GM12878 (cell line): ENCODE data around the gene PLEKHG1. TPM values are rescaled to one million over a fixed set of nuclear protein-coding genes. Genes with fewer than 3 reads are reported as not detected.
A peak's percentile ranks its signal among the peaks of the same experiment; 100 is the strongest.

Source experiments
- ATAC-seq: fragments of 200-7000 bp; cut with Tn5 transposase; 3 replicates; pipeline ENCODE4 v1.9.1; 2020; ENCODE audit warnings: mild to moderate bottlenecking, moderate library complexity
- BruUV-seq: library from RNA; stranded (reverse); fragments of 400-500 nt; replicated peaks from 2 replicates; lab custom pipeline; 2021; lab: Mats Ljungman, UMichigan
- CTCF ChIA-PET: fragments of 300-600 bp; sonication (Branson Sonifier 250); formaldehyde crosslinking; extraction: SDS; loops from one replicate; lab custom pipeline; 2021; ENCODE audit warnings: inconsistent platforms; lab: Yijun Ruan, JAX
- POLR2A ChIA-PET: fragments of 350-600 bp; formaldehyde crosslinking; extraction: SDS; loops from one replicate; lab custom pipeline; 2021; ENCODE audit warnings: inconsistent platforms; lab: Charles Lee
- RAD21 ChIA-PET: fragments of 300-600 bp; sonication (Branson Sonifier 250); formaldehyde crosslinking; loops from one replicate; lab custom pipeline; 2023; ENCODE audit warnings: antibody characterized with exemption; ENCODE audit not compliant: unreplicated experiment; lab: Charles Lee
- SMC1A ChIA-PET: fragments of 300-600 bp; sonication (Branson Sonifier 250); formaldehyde crosslinking; loops from one replicate; lab custom pipeline; 2023; ENCODE audit not compliant: unreplicated experiment, uncharacterized antibody; lab: Charles Lee
- DNase-seq: peaks from one replicate; pipeline ENCODE4 v3.0.0-alpha.2; 2011; ENCODE audit warnings: low read depth, low spot score
- FAIRE-seq: peaks from 3 replicates; lab custom pipeline; 2011; peaks lifted over from hg19 to GRCh38; lab: Jason Lieb, UNC
- H2AFZ ChIP-seq: 2 replicates; pipeline ENCODE4 v1.6.0; 2011; ENCODE audit warnings: low read depth, low read length, control low read depth; ENCODE audit not compliant: control insufficient read depth
- H3K27ac ChIP-seq: 2 replicates; pipeline ENCODE4 v1.5.1; 2011; ENCODE audit warnings: control low read depth; ENCODE audit not compliant: control insufficient read depth, insufficient read depth
- H3K27me3 ChIP-seq, 2 experiments: replicated peaks in 1 of 2; 2 replicates each; pipeline versions ENCODE4 v1.6.0 to v1.6.1; 2011; ENCODE audit warnings: low read length in 1 of 2; ENCODE audit not compliant: control insufficient read depth in 2 of 2, insufficient read depth in 2 of 2
- H3K36me3 ChIP-seq, 2 experiments: 2 replicates each; pipeline ENCODE4 v1.5.1; 2011; ENCODE audit warnings: low read length in 1 of 2; ENCODE audit not compliant: control insufficient read depth in 2 of 2, insufficient read depth in 2 of 2
- H3K4me1 ChIP-seq: 2 replicates; pipeline ENCODE4 v1.6.1; 2011; ENCODE audit warnings: mild to moderate bottlenecking, low read length, moderate library complexity, mixed read lengths; ENCODE audit not compliant: control insufficient read depth, insufficient read depth
- H3K4me2 ChIP-seq: 2 replicates; pipeline ENCODE4 v1.6.0; 2011; ENCODE audit warnings: control low read depth; ENCODE audit not compliant: control insufficient read depth, insufficient read depth
- H3K4me3 ChIP-seq: fragments of 200-600 bp; sonication (generic); 2 replicates; pipeline ENCODE4 v1.5.1; 2016
- H3K79me2 ChIP-seq: 2 replicates; pipeline ENCODE4 v1.6.0; 2011; ENCODE audit warnings: low read length; ENCODE audit not compliant: control insufficient read depth, insufficient read depth
- H3K9ac ChIP-seq: 2 replicates; pipeline ENCODE4 v1.8.0; 2011; ENCODE audit warnings: low read length, control low read depth, mixed read lengths; ENCODE audit not compliant: control insufficient read depth, insufficient read depth
- H3K9me3 ChIP-seq: replicated peaks from 3 replicates; pipeline ENCODE4 v1.5.1; 2011; ENCODE audit warnings: mild to moderate bottlenecking, low read length; ENCODE audit not compliant: control insufficient read depth, insufficient read depth
- H4K20me1 ChIP-seq: 2 replicates; pipeline ENCODE4 v1.6.0; 2011; ENCODE audit not compliant: control insufficient read depth, insufficient read depth
- ATF7 ChIP-seq: fragments of 450-650 bp; IDR thresholded peaks from 2 replicates; pipeline ENCODE4 v1.6.1; 2016; ENCODE audit warnings: low read depth, mild to moderate bottlenecking
- BACH1 ChIP-seq: fragments of 450-650 bp; IDR thresholded peaks from 2 replicates; pipeline ENCODE4 v1.6.1; 2017; ENCODE audit warnings: mild to moderate bottlenecking, borderline replicate concordance
- BCL3 ChIP-seq: IDR thresholded peaks from 2 replicates; pipeline ENCODE4 v1.6.1; 2011; ENCODE audit warnings: borderline replicate concordance, low read depth, mild to moderate bottlenecking, moderate library complexity, low read length; ENCODE audit not compliant: insufficient read depth, poor library complexity, severe bottlenecking
- BRCA1 ChIP-seq: IDR thresholded peaks from 2 replicates; pipeline ENCODE4 v1.6.1; 2011; ENCODE audit warnings: low read depth, low read length, improper control_type of control experiment
- E2F8 ChIP-seq: fragments of 450-650 bp; IDR thresholded peaks from 2 replicates; pipeline ENCODE4 v1.6.1; 2018; ENCODE audit warnings: mild to moderate bottlenecking, low read depth, moderate library complexity; ENCODE audit not compliant: partially characterized antibody
- GATAD2B ChIP-seq: fragments of 450-650 bp; conservative IDR thresholded peaks from 2 replicates; pipeline ENCODE4 v1.6.1; 2017; ENCODE audit warnings: low read depth, mild to moderate bottlenecking, moderate library complexity
- HDAC2 ChIP-seq: fragments of 200-600 bp; sonication (generic); IDR thresholded peaks from 2 replicates; pipeline ENCODE4 v1.6.1; 2017
- IKZF2 ChIP-seq, 2 experiments: fragments of 450-650 bp; IDR thresholded peaks; 2 replicates each; pipeline ENCODE4 v1.6.1; 2017; ENCODE audit warnings: mild to moderate bottlenecking in 2 of 2, moderate library complexity in 2 of 2
- NFYB ChIP-seq: IDR thresholded peaks from 2 replicates; pipeline ENCODE4 v1.6.1; 2011; ENCODE audit warnings: low read depth, mild to moderate bottlenecking, low read length, improper control_type of control experiment, moderate library complexity; ENCODE audit not compliant: insufficient read depth
- PBX3 ChIP-seq: IDR thresholded peaks from 2 replicates; pipeline ENCODE4 v1.6.1; 2011; ENCODE audit warnings: mild to moderate bottlenecking, low read depth, low read length, moderate library complexity; ENCODE audit not compliant: insufficient replicate concordance
- SMAD1 ChIP-seq: fragments of 450-650 bp; IDR thresholded peaks from 2 replicates; pipeline ENCODE4 v1.6.1; 2018; ENCODE audit warnings: mild to moderate bottlenecking, low read depth; ENCODE audit not compliant: partially characterized antibody
- SMAD5 ChIP-seq: IDR thresholded peaks from 2 replicates; pipeline ENCODE4 v1.6.1; 2016; ENCODE audit warnings: antibody characterized with exemption, low read depth
- STAT1 ChIP-seq: fragments of 450-650 bp; conservative IDR thresholded peaks from 2 replicates; pipeline ENCODE4 v1.6.1; 2014; ENCODE audit warnings: antibody characterized with exemption, mild to moderate bottlenecking
- SUZ12 ChIP-seq: fragments of 200-600 bp; sonication (generic); IDR thresholded peaks from one replicate; pipeline ENCODE4 v1.6.1; 2018; ENCODE audit warnings: antibody characterized with exemption, mild to moderate bottlenecking; ENCODE audit not compliant: unreplicated experiment
- TARDBP ChIP-seq: IDR thresholded peaks from 2 replicates; pipeline ENCODE4 v1.6.1; 2016; ENCODE audit warnings: borderline replicate concordance
- TCF12 ChIP-seq: IDR thresholded peaks from 2 replicates; pipeline ENCODE4 v1.6.1; 2011; ENCODE audit warnings: low read depth, mild to moderate bottlenecking, low read length
- USF1 ChIP-seq: IDR thresholded peaks from 2 replicates; pipeline ENCODE4 v1.6.1; 2011; ENCODE audit warnings: borderline replicate concordance, low read depth, mild to moderate bottlenecking, moderate library complexity, mixed read lengths, low read length; ENCODE audit not compliant: insufficient read depth; ENCODE audit errors: extremely low read length
- WGBS: methylation state at CpG from one replicate; pipeline ENCODE4 v1.1.6; 2016; ENCODE audit warnings: low lambda C conversion rate; ENCODE audit not compliant: insufficient replicate concordance, insufficient coverage; ENCODE audit errors: missing lambda C conversion rate; 5-methylcytosine and 5-hydroxymethylcytosine counted together
- in situ Hi-C: fragments of 300-500 bp; cut with MboI; formaldehyde crosslinking; loops from 9 replicates; pipeline ENCODE4 v1.14.3; 2018; ENCODE audit warnings: mixed read lengths
- intact Hi-C: fragments of 100-400 bp; cut with micrococcal nuclease; formaldehyde crosslinking; loops from one replicate; pipeline ENCODE4 v1.14.2; 2022; ENCODE audit not compliant: unreplicated experiment
- polyA plus RNA-seq, 11 experiments: library from polyadenylated mRNA; depleted of rRNA in 4 of 11; unstranded in 6 of 11; stranded (reverse) in 5 of 11; fragments of >200 nt; fragmentation: Nextera tagmentation in 4 of 11; fragmentation: Illumina TruSeq in 1 of 11; extraction: Ambion mirVana in 4 of 11; extraction: Trizol in 1 of 11; gene quantifications; 1 replicate in 1 of 11; 2 replicates in 10 of 11; pipeline versions ENCODE4 v1.2.1 to v1.2.3, GENCODE V29; 2011 to 2016; ENCODE audit warnings: inconsistent platforms in 2 of 11, missing spikeins in 2 of 11, low read depth in 1 of 11
- total RNA-seq, 4 experiments: library from RNA; depleted of rRNA in 3 of 4; stranded (reverse); fragments of >200 nt in 3 of 4; fragmentation: Illumina TruSeq in 1 of 4; extraction: Trizol in 1 of 4; gene quantifications; 2 replicates each; pipeline versions ENCODE4 v1.2.1 to v1.2.3, GENCODE V29; 2013 to 2021

PLEKHG1 gene
- total and polyA plus RNA-seq, 10 of the 15 experiments (the other 5 are each of a cell fraction or from before 2014, with no cell fraction given) = 0.77 to 17.2 (median 4.9) TPM

- intact Hi-C loops = no loop called here
- ATAC-seq = peak; percentile 44
- TF ChIP-seq TCF12 (no peak), SUZ12 (no peak), GATAD2B (no peak), SMAD1 (no peak), SMAD5 (no peak), BACH1 (no peak), PBX3 (no peak), USF1 (no peak), TARDBP (no peak), STAT1 (no peak), HDAC2 (no peak), NFYB (no peak), IKZF2 (IDR thresholded peaks at IDR 0.05) (no peak), ATF7 (peak; percentile 50), E2F8 (no peak), BRCA1 (no peak), BCL3 (peak; percentile 35)
Observed at GRCh38 chr6:150617496-150618460, 18.1 kb downstream of the PLEKHG1 start.

More at GRCh38 chr6:150617496-150618460, 18.1 kb downstream of the PLEKHG1 start:
- Histone ChIP-seq H2AFZ (no peak overlapping the region), H3K4me2 (no peak overlapping the region), H3K4me3 (no peak overlapping the region), H3K9ac (no peak overlapping the region), H3K27ac (no peak overlapping the region), H3K36me3 (no peaks in the 10 kb centered on the region), H3K79me2 (no peaks in the 10 kb centered on the region), H3K9me3 (no peaks in the 10 kb centered on the region), H3K27me3 (no peaks in the 10 kb centered on the region), H3K4me1 (peaks cover 6% of the 10 kb centered on the region), H4K20me1 (no peaks in the 10 kb centered on the region)
- DNase-seq (no peak), FAIRE-seq (no peak)
- SMC1A ChIA-PET = interaction anchor here (0.6 to 2.6 kb wide), 10 partner anchors 11 to 101 kb away, joined by 3 to 13 read pairs (median 4); partner anchors contain the start of gene PLEKHG1
- no TSS peak for BruUV-seq
- RAD21 ChIA-PET = interaction anchor here (0.9 to 2.0 kb wide), 4 partner anchors 13 to 17 kb away, joined by 3 to 8 read pairs (median 4); no protein-coding TSS in a partner anchor
- CTCF ChIA-PET = interaction anchor here (1.6 to 2.3 kb wide), 2 partner anchors 28 to 198 kb away, joined by 5 read pairs; no protein-coding TSS in a partner anchor
- POLR2A ChIA-PET = no interaction called here
- WGBS = 65% methylated on average over 6 of the region's 6 CpGs
- in situ Hi-C loops = no loop called here
